ENCODE data around the gene OSCP1. TPM values are rescaled to one million over a fixed set of nuclear protein-coding genes. Genes with fewer than 3 reads are reported as not detected.

Gene OSCP1
- total RNA-seq, 2 experiments from 2014 or later: 1.3 to 1.7 TPM

DNA sequence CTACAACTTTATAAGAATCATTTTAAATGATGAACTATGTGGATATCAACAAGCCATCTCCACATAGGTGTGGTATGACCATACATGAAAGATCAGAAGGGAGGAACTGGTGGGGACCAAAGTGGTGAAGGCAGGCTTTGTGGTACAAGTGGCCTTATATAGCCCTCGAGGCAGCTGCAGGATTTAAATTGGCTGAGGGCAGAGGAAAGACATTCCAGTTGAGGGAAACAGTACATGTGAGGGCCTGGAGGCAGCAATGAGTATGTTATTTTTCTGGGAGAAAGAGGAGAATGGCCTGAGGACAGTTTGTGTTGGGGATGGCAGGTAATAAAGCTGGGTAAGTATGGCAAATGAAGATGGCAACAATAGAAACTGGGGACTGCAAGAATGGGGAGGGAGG, 17.1 kb downstream of the OSCP1 start:
- peaks cover 15% of the 10 kb centered on the region for H3K27me3 Mint-ChIP-seq
- H3K4me3 Mint-ChIP-seq: no peak overlapping the region
- no peaks in the 10 kb centered on the region for H3K4me1 Mint-ChIP-seq
- H3K27ac Mint-ChIP-seq: no peak overlapping the region
- DNase-seq: no peak
- ChIA-PET CTCF (interaction anchor here (1.0 kb wide), 1 partner anchor 8 kb away, joined by 4 read pairs; no protein-coding TSS in a partner anchor), POLR2A (interaction anchor here (1.0 to 1.2 kb wide), 2 partner anchors 9 to 25 kb away, joined by 3 read pairs; no protein-coding TSS in a partner anchor)
- no peaks in the 10 kb centered on the region for H3K9me3 Mint-ChIP-seq
- H3K36me3 Mint-ChIP-seq (ENCODE audit: low read depth): no peaks in the 10 kb centered on the region

DNA sequence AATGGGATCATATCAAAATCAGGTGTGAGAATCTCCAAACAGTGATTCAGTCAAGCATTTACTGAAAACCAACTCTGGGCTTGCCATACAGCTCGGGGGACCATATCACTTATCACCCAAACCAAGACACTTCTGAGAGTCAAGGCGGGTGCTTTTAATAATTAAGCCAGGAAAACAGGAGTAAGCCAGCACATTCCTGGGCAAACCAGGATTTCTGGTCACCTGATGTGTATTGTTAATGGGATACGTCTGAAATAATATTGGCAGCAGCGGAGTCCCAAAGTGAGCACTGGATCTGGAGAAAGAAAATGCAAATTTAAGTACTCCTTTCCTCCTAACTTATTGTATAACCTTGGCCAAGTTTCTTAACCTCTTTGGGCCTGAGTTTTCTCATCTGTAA, 17.6 kb downstream of the OSCP1 start:
- CTCF ChIA-PET: no interaction called here
- no peaks in the 10 kb centered on the region for H3K36me3 Mint-ChIP-seq (ENCODE audit: low read depth)

DNA sequence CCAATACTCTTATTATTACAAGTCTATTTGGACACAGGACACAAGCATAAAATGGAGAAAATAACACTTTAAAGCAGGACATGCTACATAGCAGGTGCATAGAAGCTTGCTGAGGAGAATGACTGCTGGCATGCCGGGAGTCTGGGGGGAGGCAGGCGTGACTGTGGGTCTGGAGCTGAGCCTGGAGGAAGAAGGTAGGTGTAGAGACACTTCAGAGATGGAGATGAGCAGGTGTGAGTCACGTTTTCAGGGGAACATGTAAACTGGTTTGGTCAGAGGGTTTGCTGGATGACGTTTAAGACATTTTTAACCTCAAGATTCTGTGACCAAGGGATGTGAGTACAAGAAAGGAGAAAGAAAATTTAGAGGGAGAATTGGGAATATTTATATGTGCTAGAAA, 24.5 kb downstream of the OSCP1 start:
- no peaks in the 10 kb centered on the region for H3K9me3 Mint-ChIP-seq
- no peak overlapping the region for H3K27ac Mint-ChIP-seq
- no peak overlapping the region for H3K4me3 Mint-ChIP-seq
- ChIA-PET POLR2A (no interaction called here), CTCF (no interaction called here)
- peaks cover 2% of the 10 kb centered on the region for H3K27me3 Mint-ChIP-seq
- no peak for DNase-seq
- H3K4me1 Mint-ChIP-seq: peaks cover 18% of the 10 kb centered on the region
- no peaks in the 10 kb centered on the region for H3K36me3 Mint-ChIP-seq (ENCODE audit: low read depth)

More for the DNA sequence above, 17.6 kb downstream of the OSCP1 start:
- H3K27me3 Mint-ChIP-seq: peaks cover 15% of the 10 kb centered on the region
- POLR2A ChIA-PET: interaction anchor here (1.2 kb wide), 1 partner anchor 26 kb away, joined by 3 read pairs; no protein-coding TSS in a partner anchor
- H3K4me3 Mint-ChIP-seq: no peak overlapping the region
- H3K27ac Mint-ChIP-seq: no peak overlapping the region
- no peaks in the 10 kb centered on the region for H3K4me1 Mint-ChIP-seq
- H3K9me3 Mint-ChIP-seq: no peaks in the 10 kb centered on the region
- DNase-seq: no peak

DNA sequence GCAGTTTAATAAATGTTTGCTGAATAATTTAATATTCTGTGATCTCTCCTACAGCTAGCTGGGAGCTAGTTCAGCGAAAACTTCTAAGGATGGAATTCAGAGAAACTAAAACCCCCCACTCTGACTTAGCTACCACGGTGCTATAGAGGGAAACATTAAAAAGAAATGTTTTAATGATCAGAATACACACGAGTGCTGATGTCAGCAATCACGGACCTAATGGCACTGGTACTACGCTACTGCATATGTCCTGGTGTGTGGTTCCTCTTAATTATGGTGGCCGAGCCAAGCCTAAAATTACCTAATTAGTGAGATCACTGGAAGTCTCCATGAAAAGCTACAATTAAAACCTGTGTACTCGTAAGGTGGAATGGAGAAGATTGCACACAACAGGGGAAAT, 28.6 kb downstream of the OSCP1 start:
- Mint-ChIP-seq H3K27me3 (no peaks in the 10 kb centered on the region), H3K4me1 (peaks cover 24% of the 10 kb centered on the region)
- POLR2A ChIA-PET: interaction anchor here (0.7 to 1.3 kb wide), 3 partner anchors 55 to 272 kb away, joined by 3 to 4 read pairs (median 3); partner anchors contain the start of gene TRAPPC3

DNA sequence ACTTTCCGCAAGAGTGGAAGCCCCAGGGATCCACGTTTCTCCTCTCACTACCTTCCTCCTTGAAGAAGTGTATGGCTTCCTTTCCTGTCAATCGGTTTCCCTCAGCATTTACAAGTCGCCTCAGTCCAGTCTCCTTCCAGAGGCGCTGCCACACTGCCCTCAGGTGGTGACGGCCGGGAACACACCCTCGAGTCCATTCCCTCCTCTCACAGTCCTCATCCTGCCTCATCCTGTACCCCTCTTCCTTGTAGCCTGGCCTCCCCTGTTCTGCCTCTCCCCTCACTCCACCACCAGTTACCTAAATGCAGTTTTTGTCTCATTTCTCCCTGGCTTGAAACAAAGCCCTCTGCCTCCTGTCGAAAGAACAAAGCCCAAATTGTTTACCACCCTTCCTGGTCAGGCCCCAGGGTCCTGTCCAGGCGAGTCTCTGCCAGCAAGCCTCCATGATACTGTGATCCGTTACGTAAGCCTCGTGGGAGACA, 29.4 kb downstream of the OSCP1 start:
- POLR2A ChIA-PET: interaction anchor here (1.9 kb wide), 1 partner anchor 34 kb away, joined by 9 read pairs; no protein-coding TSS in a partner anchor
- Mint-ChIP-seq H3K36me3 (ENCODE audit: low read depth) (no peaks in the 10 kb centered on the region), H3K4me1 (peaks cover 18% of the 10 kb centered on the region), H3K4me3 (no peak overlapping the region), H3K27me3 (no peaks in the 10 kb centered on the region), H3K9me3 (no peaks in the 10 kb centered on the region), H3K27ac (peak overlapping the region; percentile 73)
- CTCF ChIA-PET: interaction anchor here (1.2 to 4.9 kb wide), 8 partner anchors 9 to 271 kb away, joined by 4 to 32 read pairs (median 10); partner anchors contain the start of genes SH3D21, THRAP3 and TRAPPC3
- peak; percentile 93 for DNase-seq

More for the DNA sequence above, 28.6 kb downstream of the OSCP1 start:
- no peak overlapping the region for H3K4me3 Mint-ChIP-seq
- no peaks in the 10 kb centered on the region for H3K9me3 Mint-ChIP-seq
- no peak for DNase-seq
- H3K36me3 Mint-ChIP-seq (ENCODE audit: low read depth): no peaks in the 10 kb centered on the region
- H3K27ac Mint-ChIP-seq: no peak overlapping the region
- CTCF ChIA-PET: interaction anchor here (1.0 to 4.4 kb wide), 8 partner anchors 9 to 272 kb away, joined by 3 to 32 read pairs (median 5); partner anchors contain the start of genes MRPS15 and TRAPPC3

DNA sequence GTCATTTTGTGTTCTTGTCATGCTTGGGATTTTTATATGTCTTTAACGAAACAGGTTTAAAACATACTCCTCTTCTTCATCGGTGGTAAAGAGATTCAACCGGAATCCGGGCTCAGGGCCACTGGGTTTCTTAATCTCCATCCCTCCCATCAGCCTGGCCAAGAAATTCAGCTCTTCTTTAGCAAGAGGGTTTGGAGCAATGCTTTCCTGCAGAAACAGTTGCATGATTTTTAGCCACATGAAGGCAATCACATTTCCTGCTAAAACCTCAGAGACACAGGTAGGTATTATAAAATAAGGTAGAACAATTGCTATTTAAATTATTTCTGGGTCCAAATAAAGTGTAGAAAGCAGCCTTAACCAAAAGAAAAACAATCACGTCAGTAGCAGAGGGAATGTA, 29.8 kb downstream of the OSCP1 start:
- ChIA-PET CTCF (interaction anchor here (0.7 to 4.9 kb wide), 13 partner anchors 9 to 271 kb away, joined by 3 to 31 read pairs (median 5); partner anchors contain the start of genes MRPS15, SH3D21, THRAP3 and TRAPPC3), POLR2A (interaction anchor here (0.6 to 1.9 kb wide), 3 partner anchors 34 to 98 kb away, joined by 3 to 9 read pairs (median 3); no protein-coding TSS in a partner anchor)
- H3K36me3 Mint-ChIP-seq (ENCODE audit: low read depth): no peaks in the 10 kb centered on the region
- no peak overlapping the region for H3K4me3 Mint-ChIP-seq
- H3K9me3 Mint-ChIP-seq: no peaks in the 10 kb centered on the region
- peak overlapping the region; percentile 73 for H3K27ac Mint-ChIP-seq
- no peak for DNase-seq
- peaks cover 15% of the 10 kb centered on the region for H3K4me1 Mint-ChIP-seq
- no peaks in the 10 kb centered on the region for H3K27me3 Mint-ChIP-seq

DNA sequence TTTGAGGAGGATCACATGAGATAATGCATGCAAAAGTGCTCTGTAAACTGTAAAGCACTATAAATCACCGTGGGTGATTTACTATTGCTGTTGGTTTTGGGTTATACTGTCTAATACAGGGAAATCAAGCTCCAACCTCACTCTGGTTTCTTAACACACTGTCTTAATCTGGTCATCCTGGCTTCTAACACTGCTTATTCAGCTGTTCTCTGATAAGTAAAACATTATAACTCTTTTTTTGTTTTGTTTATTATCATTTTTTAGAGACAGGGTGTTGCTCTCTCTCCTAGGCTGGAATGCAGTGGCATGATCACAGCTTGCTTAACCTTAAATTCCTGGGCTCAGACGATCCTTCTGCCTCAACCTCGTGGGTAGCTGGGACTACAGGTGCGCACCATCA, 30.7 kb downstream of the OSCP1 start:
- ChIA-PET CTCF (interaction anchor here (0.7 to 4.9 kb wide), 15 partner anchors 8 to 270 kb away, joined by 3 to 31 read pairs (median 5); partner anchors contain the start of genes MRPS15, SH3D21, THRAP3 and TRAPPC3), POLR2A (interaction anchor here (1.0 to 1.9 kb wide), 4 partner anchors 33 to 97 kb away, joined by 3 to 9 read pairs (median 4); partner anchors contain the start of genes EVA1B and MRPS15)
- Mint-ChIP-seq H3K4me1 (peaks cover 15% of the 10 kb centered on the region), H3K4me3 (no peak overlapping the region), H3K27me3 (no peaks in the 10 kb centered on the region), H3K27ac (no peak overlapping the region), H3K9me3 (no peaks in the 10 kb centered on the region), H3K36me3 (ENCODE audit: low read depth) (no peaks in the 10 kb centered on the region)
- DNase-seq: no peak

DNA sequence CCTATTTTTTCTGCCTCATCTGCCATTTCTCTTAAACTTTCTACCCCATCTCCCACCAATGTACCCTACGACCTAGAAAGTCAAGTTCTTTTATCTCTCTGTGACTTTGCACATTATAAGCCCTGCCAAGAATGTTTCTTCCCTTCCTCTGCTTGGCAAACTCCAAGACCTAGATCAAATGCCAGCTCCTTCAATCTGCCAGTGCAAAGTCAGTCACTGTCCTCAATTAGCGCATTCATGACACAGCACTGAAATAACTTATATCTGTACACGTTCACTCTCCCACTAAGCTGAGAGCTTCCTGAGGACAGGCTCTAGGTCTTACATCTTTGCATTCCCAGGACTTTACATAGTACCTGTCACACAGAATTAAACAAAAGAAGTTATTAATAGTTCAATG, 31.1 kb downstream of the OSCP1 start:
- H3K36me3 Mint-ChIP-seq (ENCODE audit: low read depth): no peaks in the 10 kb centered on the region
- no peak for DNase-seq
- H3K4me1 Mint-ChIP-seq: peaks cover 15% of the 10 kb centered on the region
- no peaks in the 10 kb centered on the region for H3K27me3 Mint-ChIP-seq
- CTCF ChIA-PET: interaction anchor here (1.3 to 4.9 kb wide), 10 partner anchors 8 to 270 kb away, joined by 3 to 31 read pairs (median 6); partner anchors contain the start of genes SH3D21 and TRAPPC3
- POLR2A ChIA-PET: interaction anchor here (1.1 to 1.9 kb wide), 3 partner anchors 32 to 95 kb away, joined by 4 to 9 read pairs (median 5); partner anchors contain the start of genes EVA1B and MRPS15
- H3K9me3 Mint-ChIP-seq: no peaks in the 10 kb centered on the region
- no peak overlapping the region for H3K27ac Mint-ChIP-seq
- H3K4me3 Mint-ChIP-seq: no peak overlapping the region

DNA sequence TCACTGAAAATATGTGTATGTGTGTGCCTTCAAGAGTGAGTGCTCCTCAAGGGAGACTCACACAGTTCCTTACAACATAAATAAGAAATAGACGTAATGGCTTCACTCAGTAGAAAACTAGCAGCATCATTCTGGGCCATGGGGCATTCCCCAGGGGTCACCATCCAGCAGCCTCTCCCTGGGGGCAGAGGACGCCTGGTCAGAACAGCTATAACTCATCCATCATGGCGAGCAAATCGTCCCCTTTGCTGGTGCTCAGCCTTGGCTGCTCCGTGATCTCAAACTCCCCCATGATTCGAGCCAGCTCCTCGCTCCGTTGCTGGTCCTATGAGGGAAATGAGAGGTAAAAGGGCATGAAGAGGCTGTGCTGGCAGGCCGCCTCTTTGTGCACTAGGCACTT, 32.3 kb downstream of the OSCP1 start:
- Mint-ChIP-seq H3K27me3 (no peaks in the 10 kb centered on the region), H3K4me1 (peaks cover 20% of the 10 kb centered on the region), H3K4me3 (no peak overlapping the region), H3K9me3 (no peaks in the 10 kb centered on the region), H3K27ac (no peak overlapping the region), H3K36me3 (ENCODE audit: low read depth) (no peaks in the 10 kb centered on the region)
- POLR2A ChIA-PET: no interaction called here
- DNase-seq: no peak
- CTCF ChIA-PET: interaction anchor here (1.0 to 4.9 kb wide), 4 partner anchors 67 to 475 kb away, joined by 4 to 31 read pairs (median 5); no protein-coding TSS in a partner anchor

DNA sequence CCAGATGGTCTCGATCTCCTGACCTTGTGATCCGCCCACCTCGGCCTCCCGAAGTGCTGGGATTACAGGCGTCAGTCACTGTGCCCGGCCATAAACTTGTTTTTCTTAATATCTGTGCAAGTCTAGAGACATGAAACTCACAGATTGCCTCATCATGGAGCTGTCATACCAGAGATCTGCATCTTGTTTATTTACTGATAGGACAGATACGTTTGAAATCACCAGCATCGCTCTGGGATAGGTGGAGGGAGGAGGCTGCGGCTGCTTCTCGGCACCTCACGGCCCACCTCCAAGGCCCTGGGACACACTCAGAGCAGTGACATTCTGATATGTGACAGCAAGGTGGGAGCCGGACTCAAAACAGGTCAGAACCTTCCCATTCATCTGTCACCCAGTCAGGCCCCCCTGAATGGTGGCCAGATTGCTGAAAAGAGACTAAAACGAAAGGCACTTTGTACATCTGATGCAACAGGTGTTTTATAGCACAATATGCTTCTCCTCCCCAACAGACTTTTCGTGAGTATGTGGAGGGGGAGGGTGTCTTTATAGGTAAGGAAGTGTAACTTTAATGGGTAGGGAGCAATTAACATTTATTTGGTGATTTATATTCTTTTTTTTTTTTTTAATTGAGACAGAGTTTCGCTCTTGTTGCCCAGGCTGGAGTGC, 34.5 kb downstream of the OSCP1 start:
- Mint-ChIP-seq H3K4me3 (no peak overlapping the region), H3K4me1 (peaks cover 30% of the 10 kb centered on the region), H3K27ac (no peak overlapping the region), H3K27me3 (no peaks in the 10 kb centered on the region), H3K36me3 (ENCODE audit: low read depth) (peaks cover 8% of the 10 kb centered on the region), H3K9me3 (peaks cover 9% of the 10 kb centered on the region)
- ChIA-PET CTCF (interaction anchor here (1.1 to 4.9 kb wide), 3 partner anchors 10 to 265 kb away, joined by 4 to 31 read pairs (median 5); no protein-coding TSS in a partner anchor), POLR2A (no interaction called here)
- no peak for DNase-seq

DNA sequence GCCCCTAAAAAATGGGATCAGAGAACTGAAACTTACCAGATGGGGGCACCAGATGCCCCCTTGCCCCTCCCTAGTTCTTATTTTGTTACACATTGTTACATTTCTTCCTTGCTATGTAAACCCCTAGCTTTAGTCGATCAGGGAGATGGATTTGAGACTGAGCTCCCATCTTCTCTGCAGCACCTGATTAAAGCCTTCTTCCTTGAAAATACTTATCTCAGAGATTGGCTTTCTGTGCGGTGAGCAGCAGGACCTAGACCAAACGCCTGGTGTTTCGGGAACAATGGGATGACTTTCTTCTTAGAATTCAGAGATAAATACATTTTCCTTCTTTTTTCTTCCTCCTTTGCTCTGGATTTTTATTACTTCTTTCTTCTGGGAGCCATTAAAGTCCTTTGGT, 35.9 kb downstream of the OSCP1 start:
- H3K4me3 Mint-ChIP-seq: no peak overlapping the region
- no peak for DNase-seq
- peaks cover 13% of the 10 kb centered on the region for H3K36me3 Mint-ChIP-seq (ENCODE audit: low read depth)
- H3K27ac Mint-ChIP-seq: no peak overlapping the region
- CTCF ChIA-PET: interaction anchor here (0.6 to 3.2 kb wide), 3 partner anchors 10 to 114 kb away, joined by 3 to 20 read pairs (median 3); no protein-coding TSS in a partner anchor
- H3K4me1 Mint-ChIP-seq: peaks cover 30% of the 10 kb centered on the region
- peaks cover 13% of the 10 kb centered on the region for H3K9me3 Mint-ChIP-seq
- POLR2A ChIA-PET: interaction anchor here (1.0 kb wide), 1 partner anchor 17 kb away, joined by 3 read pairs; the partner anchor contains the start of gene LSM10
- H3K27me3 Mint-ChIP-seq: no peaks in the 10 kb centered on the region

DNA sequence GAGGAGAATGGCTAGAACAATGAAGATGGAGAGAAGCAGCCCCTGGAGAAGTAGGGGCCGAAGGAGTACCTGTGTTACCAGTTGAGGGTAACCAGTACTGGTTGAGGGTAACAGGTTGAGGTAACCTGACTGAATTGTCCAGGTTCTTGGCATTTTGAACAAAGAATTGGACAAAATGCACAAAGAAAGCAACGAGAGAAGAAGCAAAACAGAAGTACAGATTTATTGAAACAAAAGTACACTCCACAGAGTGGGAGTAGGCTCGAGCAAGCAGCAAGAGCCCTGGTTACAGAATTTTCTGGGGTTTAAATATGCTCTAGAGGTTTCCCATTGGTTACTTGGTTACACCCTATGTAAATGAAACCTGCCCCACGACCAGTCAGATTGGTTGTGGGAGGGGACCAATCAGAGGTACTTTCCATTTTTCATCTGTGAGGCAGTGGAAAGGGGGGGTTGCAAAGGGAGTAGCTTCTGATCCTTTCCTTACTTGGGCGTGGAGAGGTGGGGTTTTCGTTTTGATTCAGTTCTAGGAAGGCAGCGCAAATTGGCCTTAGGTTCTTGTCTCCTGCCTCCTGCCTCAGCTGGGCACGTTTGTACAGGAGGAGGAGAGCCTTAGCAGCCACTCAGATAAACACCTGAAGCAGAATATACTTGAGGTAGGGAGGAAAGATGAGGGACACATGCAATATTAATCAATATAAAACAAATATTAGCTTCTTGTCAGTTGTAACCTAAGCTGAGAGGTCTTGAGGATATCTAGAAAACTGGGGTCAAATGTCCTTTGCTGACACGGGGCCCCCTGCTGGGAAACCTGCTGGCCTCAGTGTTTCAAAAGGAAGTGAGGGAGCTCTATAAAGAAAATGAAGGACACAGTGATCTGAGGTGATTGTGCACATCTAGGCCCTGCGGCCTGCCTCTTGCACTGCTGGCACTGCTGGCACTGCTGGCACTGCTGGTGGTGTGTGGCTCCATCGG, 38.3 kb downstream of the OSCP1 start:
- ChIA-PET POLR2A (interaction anchor here (0.6 to 3.1 kb wide), 7 partner anchors 11 to 906 kb away, joined by 3 to 17 read pairs (median 5); partner anchors contain the start of genes LSM10, MAP7D1, OSCP1 and STK40), CTCF (interaction anchor here (0.9 to 3.2 kb wide), 13 partner anchors 8 to 263 kb away, joined by 3 to 20 read pairs (median 6); partner anchors contain the start of genes LSM10, OSCP1, SH3D21 and TRAPPC3)
- peaks cover 13% of the 10 kb centered on the region for H3K36me3 Mint-ChIP-seq (ENCODE audit: low read depth)
- peak; percentile 70 for DNase-seq
- H3K9me3 Mint-ChIP-seq: peaks cover 13% of the 10 kb centered on the region
- peaks cover 30% of the 10 kb centered on the region for H3K4me1 Mint-ChIP-seq
- no peaks in the 10 kb centered on the region for H3K27me3 Mint-ChIP-seq
- peak overlapping the region; percentile 95 for H3K27ac Mint-ChIP-seq
- peak overlapping the region; percentile 10 for H3K4me3 Mint-ChIP-seq

All from activated CD4-positive, alpha-beta memory T cell treated with anti-CD3 and anti-CD28 coated beads, Interleukin-2, amount 10 ng/mL, durations not matched to agents 7 days and 5 days (primary cell).